Measurements from ENCODE around the gene TRAM2.

DNA sequence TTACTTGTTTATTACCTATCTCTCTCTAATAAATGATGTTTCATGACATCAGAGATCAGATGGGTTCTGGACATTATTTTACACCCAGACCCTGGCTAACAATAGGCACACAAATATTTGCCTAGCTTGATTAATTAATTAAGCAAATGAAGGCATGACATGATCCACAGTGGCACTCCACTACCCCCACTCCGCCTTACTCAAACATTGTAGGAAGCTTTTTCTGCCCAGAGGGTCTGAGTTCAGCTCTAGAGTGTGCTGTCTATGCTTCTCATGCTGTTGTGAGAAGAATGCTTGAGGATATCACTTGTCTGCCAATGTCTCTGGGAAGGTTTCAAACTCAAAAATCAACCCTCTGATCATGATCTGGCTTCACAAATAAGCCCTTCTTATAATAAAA, 45.0 kb downstream of the TRAM2 start:
- TF ChIP-seq POLR2A (IDR thresholded peaks at IDR 0.05; ENCODE audit: low read depth, low read length) (no peak), POLR2AphosphoS5 (IDR thresholded peaks at IDR 0.05; ENCODE audit: low read depth, low read length) (no peak)
